ENCODE data around the gene RNF157. TPM values are rescaled to one million over a fixed set of nuclear protein-coding genes. Genes with fewer than 3 reads are reported as not detected.

The RNF157 gene
- total RNA-seq, 1 experiment from 2014 or later: 0.86 TPM

- RAD21 ChIA-PET (ENCODE audit: low non-redundant PET in 1 of 2, low total read pairs in 2 of 2, uncharacterized antibody in 2 of 2, unreplicated experiment in 2 of 2): no interaction called here
- H3K9ac ChIP-seq (ENCODE audit: low read length): no peak overlapping the region
- H2AFZ ChIP-seq (ENCODE audit: low read depth, low read length, poor library complexity, severe bottlenecking): no peak overlapping the region
- no peaks in the 10 kb centered on the region for H4K20me1 ChIP-seq (ENCODE audit: insufficient read depth)
- peaks cover 3 to 13% of the 10 kb centered on the region in 2 experiments; a peak in 3 of 4 replicates for H3K4me1 ChIP-seq (ENCODE audit: control insufficient read depth in 1 of 2, insufficient read depth in 2 of 2, low read length in 2 of 2)
- DNase-seq (ENCODE audit: low read depth, low spot score): no peak
- ATAC-seq: no peak
- H3K4me3 ChIP-seq (replicated peaks in 1 of 2; ENCODE audit: low read depth in 1 of 2, low read length in 2 of 2): no peak overlapping the region
- H3K9me2 ChIP-seq (ENCODE audit: insufficient read depth): no peaks in the 10 kb centered on the region
- intact Hi-C loops (cut with micrococcal nuclease): no loop called here
- H3K27me3 ChIP-seq (ENCODE audit: insufficient read depth, low read length): no peaks in the 10 kb centered on the region
- POLR2A ChIA-PET: no interaction called here
- no peaks in the 10 kb centered on the region for H3K9me3 ChIP-seq (ENCODE audit: control insufficient read depth in 1 of 2, insufficient read depth in 1 of 2, low read depth in 1 of 2, low read length in 2 of 2)
- no peak overlapping the region for H3K4me2 ChIP-seq (ENCODE audit: low read length)
- no TSS peak for BruUV-seq (replicated peaks)
- TF ChIP-seq CEBPB (IDR thresholded peaks at IDR 0.05; ENCODE audit: low read depth) (no peak), YY1 (IDR thresholded peaks at IDR 0.05; ENCODE audit: extremely low read depth, insufficient replicate concordance, low read depth, low read length) (no peak), EGR1 (IDR thresholded peaks at IDR 0.05; ENCODE audit: low read depth) (no peak), POLR2A (IDR thresholded peaks at IDR 0.05; ENCODE audit: borderline replicate concordance, extremely low read depth, insufficient read depth, insufficient read length) (no peak), MAX (IDR thresholded peaks at IDR 0.05) (no peak), SRF (IDR thresholded peaks at IDR 0.05; ENCODE audit: low read depth) (no peak), CBX3 (IDR thresholded peaks at IDR 0.05; ENCODE audit: low read depth) (no peak)
- no peaks in the 10 kb centered on the region for H3K36me3 ChIP-seq (ENCODE audit: control insufficient read depth in 1 of 2, insufficient read depth in 2 of 2, low read length in 2 of 2)
- H3K27ac ChIP-seq (ENCODE audit: low read depth, low read length): no peak overlapping the region
- no peaks in the 10 kb centered on the region for H3K79me2 ChIP-seq (ENCODE audit: insufficient read depth, low read length)
- CTCF ChIA-PET: interaction anchor here (0.9 to 1.2 kb wide), 2 partner anchors 10 to 36 kb away, joined by 3 read pairs; no protein-coding TSS in a partner anchor
Measured at GRCh38 chr17:76243826-76244679, 3.8 kb upstream of the RNF157 start.

- RAD21 ChIA-PET (ENCODE audit: low non-redundant PET in 1 of 2, low total read pairs in 2 of 2, uncharacterized antibody in 2 of 2, unreplicated experiment in 2 of 2): no interaction called here
- Histone ChIP-seq H3K27me3 (ENCODE audit: insufficient read depth, low read length) (no peaks in the 10 kb centered on the region), H3K79me2 (ENCODE audit: insufficient read depth, low read length) (no peaks in the 10 kb centered on the region), H3K9me2 (ENCODE audit: insufficient read depth) (no peaks in the 10 kb centered on the region), H3K9me3 (ENCODE audit: control insufficient read depth in 1 of 2, insufficient read depth in 1 of 2, low read depth in 1 of 2, low read length in 2 of 2) (no peaks in the 10 kb centered on the region), H3K27ac (ENCODE audit: low read depth, low read length) (no peak overlapping the region), H3K4me3 (replicated peaks in 1 of 2; ENCODE audit: low read depth in 1 of 2, low read length in 2 of 2) (no peak overlapping the region), H3K9ac (ENCODE audit: low read length) (no peak overlapping the region), H3K4me2 (ENCODE audit: low read length) (no peak overlapping the region), H4K20me1 (ENCODE audit: insufficient read depth) (no peaks in the 10 kb centered on the region), H3K36me3 (ENCODE audit: control insufficient read depth in 1 of 2, insufficient read depth in 2 of 2, low read length in 2 of 2) (no peaks in the 10 kb centered on the region), H2AFZ (ENCODE audit: low read depth, low read length, poor library complexity, severe bottlenecking) (no peak overlapping the region), H3K4me1 (ENCODE audit: control insufficient read depth in 1 of 2, insufficient read depth in 2 of 2, low read length in 2 of 2) (peaks cover 3 to 21% of the 10 kb centered on the region in 2 experiments; a peak in 3 of 4 replicates)
- ATAC-seq: no peak
- POLR2A ChIA-PET: no interaction called here
- DNase-seq (ENCODE audit: low read depth, low spot score): no peak
- intact Hi-C loops (cut with micrococcal nuclease): no loop called here
- BruUV-seq (replicated peaks): no TSS peak
- CTCF ChIA-PET: no interaction called here
- TF ChIP-seq SIN3A (IDR thresholded peaks at IDR 0.05; ENCODE audit: low read depth) (no peak), ZFX (IDR thresholded peaks at IDR 0.05) (no peak), JUND (IDR thresholded peaks at IDR 0.05) (no peak), POLR2AphosphoS5 (IDR thresholded peaks at IDR 0.05; ENCODE audit: low read depth, low read length) (no peak), SRF (IDR thresholded peaks at IDR 0.05; ENCODE audit: low read depth) (no peak), POLR2A (IDR thresholded peaks at IDR 0.05; ENCODE audit: borderline replicate concordance, extremely low read depth, insufficient read depth, insufficient read length) (no peak), CTCF (IDR thresholded peaks at IDR 0.05 in 2 of 3, conservative IDR thresholded peaks at IDR 0.05 in 1 of 3; ENCODE audit: borderline replicate concordance in 1 of 3, insufficient read depth in 1 of 3, low read depth in 2 of 3, low read length in 2 of 3) (no peak), ZNF274 (IDR thresholded peaks at IDR 0.05; ENCODE audit: low read depth, low read length) (no peak), YY1 (IDR thresholded peaks at IDR 0.05; ENCODE audit: extremely low read depth, insufficient replicate concordance, low read depth, low read length) (no peak), EZH2phosphoT487 (IDR thresholded peaks at IDR 0.05; ENCODE audit: borderline replicate concordance) (no peak), ZBTB33 (IDR thresholded peaks at IDR 0.05; ENCODE audit: extremely low read depth, insufficient replicate concordance, low read length) (no peak)
Measured at GRCh38 chr17:76241691-76242255, 1.5 kb upstream of the RNF157 start.

Measured in HCT116 (cell line).